GDM1 (cell line): Measurements from ENCODE around the gene TMEM151B.

Source experiments
- DNase-seq: peaks from one replicate; lab custom pipeline; 2025; lab: John Stamatoyannopoulos, UW

Gene TMEM151B

GRCh38 chr6:44264154-44265006, 5.9 kb upstream of the TMEM151B start:
- peak; percentile 76 for DNase-seq

- peak; percentile 68 for DNase-seq
Measured at GRCh38 chr6:44265007-44265721, 5.1 kb upstream of the TMEM151B start, which contains the start of gene NFKBIE. NFKBIE (minus strand) TSS chr6:44265551; CDS start chr6:44265346, 205 bp downstream.

- no peak for DNase-seq
Measured at GRCh38 chr6:44265722-44266233, 4.5 kb upstream of the TMEM151B start.

GRCh38 chr6:44266347-44266746, 3.9 kb upstream of the TMEM151B start:
- no peak for DNase-seq

GRCh38 chr6:44267252-44267651, 3.0 kb upstream of the TMEM151B start:
- DNase-seq, result no peak

GRCh38 chr6:44268095-44268628, 2.1 kb upstream of the TMEM151B start:
- DNase-seq, result peak; percentile 23

GRCh38 chr6:44269178-44269920, 901 bp upstream of the TMEM151B start:
- DNase-seq, result no peak

GRCh38 chr6:44270526-44271405, 516 bp downstream of the TMEM151B start:
- DNase-seq, result no peak

- DNase-seq, result no peak
Measured at GRCh38 chr6:44271406-44271723, 1.1 kb downstream of the TMEM151B start.

- DNase-seq, result no peak
Measured at GRCh38 chr6:44271914-44272313, 1.7 kb downstream of the TMEM151B start.

GRCh38 chr6:44272529-44272928, 2.3 kb downstream of the TMEM151B start:
- no peak for DNase-seq

- no peak for DNase-seq
Measured at GRCh38 chr6:44272999-44273566, 2.8 kb downstream of the TMEM151B start.

GRCh38 chr6:44273617-44274016, 3.4 kb downstream of the TMEM151B start:
- DNase-seq, result no peak

GRCh38 chr6:44275271-44275748, 5.1 kb downstream of the TMEM151B start:
- DNase-seq, result no peak

GRCh38 chr6:44275749-44276648, 5.7 kb downstream of the TMEM151B start:
- no peak for DNase-seq

GRCh38 chr6:44276667-44277640, 6.7 kb downstream of the TMEM151B start:
- no peak for DNase-seq

GRCh38 chr6:44277763-44278162, 7.5 kb downstream of the TMEM151B start:
- no peak for DNase-seq

GRCh38 chr6:44278315-44278714, 8.1 kb downstream of the TMEM151B start:
- no peak for DNase-seq
